Prostate gland (tissue), 2 donors: ENCODE results near the gene P2RY13. TPM values are rescaled to one million over a fixed set of nuclear protein-coding genes. Genes with fewer than 3 reads are reported as not detected.

Experiments
- DNase-seq: peaks from one replicate; pipeline ENCODE4 v3.0.0-alpha.2; 2019; ENCODE audit warnings: low spot score
- H3K27ac ChIP-seq, 2 donors: fragments of 200-600 bp; sonication (generic); 2 replicates each; pipeline ENCODE4 v1.5.1; 2017 to 2019
- H3K27me3 ChIP-seq: fragments of 200-600 bp; sonication (generic); replicated peaks from 2 replicates; pipeline ENCODE4 v1.5.1; 2019; ENCODE audit not compliant: insufficient read depth
- H3K36me3 ChIP-seq, 2 donors: fragments of 200-600 bp; sonication (generic); 1 replicate in 1 of 2; 2 replicates in 1 of 2; pipeline versions ENCODE4 v1.5.1 to v1.8.1; 2017 to 2019
- H3K4me1 ChIP-seq: fragments of 200-600 bp; sonication (generic); replicated peaks from 2 replicates; pipeline ENCODE4 v1.5.1; 2019
- H3K4me3 ChIP-seq, 2 donors: fragments of 200-600 bp; sonication (generic); 2 replicates each; pipeline ENCODE4 v1.5.1; 2017 to 2019
- H3K9me3 ChIP-seq: fragments of 200-600 bp; sonication (generic); 2 replicates; pipeline ENCODE4 v1.5.1; 2017
- CTCF ChIP-seq, 4 experiments: fragments of 200-600 bp in 2 of 4; fragments of 450-650 bp in 2 of 4; sonication (generic) in 2 of 4; IDR thresholded peaks; 1 replicate in 3 of 4; 2 replicates in 1 of 4; pipeline ENCODE4 v1.5.1; 2016 to 2019; ENCODE audit warnings: antibody characterized with exemption in 4 of 4, mild to moderate bottlenecking in 2 of 4, moderate library complexity in 2 of 4
- POLR2A ChIP-seq: fragments of 450-650 bp; IDR thresholded peaks from one replicate; pipeline ENCODE4 v1.6.1; 2016; ENCODE audit warnings: antibody characterized with exemption, mild to moderate bottlenecking
- POLR2AphosphoS5 ChIP-seq: sonication (generic); formaldehyde crosslinking; IDR thresholded peaks from one replicate; pipeline ENCODE4 v1.6.1; 2017; ENCODE audit warnings: antibody characterized with exemption
- WGBS: methylation state at CpG from one replicate; pipeline ENCODE4 v1.1.5; 2018; 5-methylcytosine and 5-hydroxymethylcytosine counted together
- intact Hi-C: fragments of 100-400 bp; cut with DNase I; formaldehyde crosslinking; loops from one replicate; pipeline ENCODE4 v1.14.2; 2022
- total RNA-seq, 2 donors: library from RNA; depleted of rRNA; stranded (reverse); fragments of >200 nt; gene quantifications; one replicate each; pipeline ENCODE4 v1.1.0, GENCODE V29; 2016

The P2RY13 gene
- total RNA-seq, 2 donors from 2014 or later = 0.28 to 0.73 TPM

- DNase-seq = no peak
- intact Hi-C loops = no loop called here
- Histone ChIP-seq H3K4me3 (no peak overlapping the region), H3K4me1 (no peaks in the 10 kb centered on the region), H3K27me3 (no peaks in the 10 kb centered on the region), H3K9me3 (no peaks in the 10 kb centered on the region), H3K27ac (peak overlapping the region in 1 of 2 donors; percentile 62), H3K36me3 (no peaks in the 10 kb centered on the region)
- no peak for TF ChIP-seq POLR2A
- TF ChIP-seq POLR2AphosphoS5 = no peak
- no peak for TF ChIP-seq CTCF (IDR thresholded peaks at IDR 0.05)
- WGBS = 79% methylated on average over 6 of the region's 6 CpGs
Measured at GRCh38 chr3:151306168-151306810, 23.1 kb downstream of the P2RY13 start.

- no peak for DNase-seq
- peak overlapping the region; percentile 30 to 62 for H3K27ac ChIP-seq
- TF ChIP-seq POLR2A (no peak), CTCF (IDR thresholded peaks at IDR 0.05) (no peak), POLR2AphosphoS5 (no peak)
- H3K9me3 ChIP-seq = no peaks in the 10 kb centered on the region
- H3K4me3 ChIP-seq = no peak overlapping the region
- 58% methylated on average over 4 of the region's 4 CpGs for WGBS
- no peaks in the 10 kb centered on the region for H3K36me3 ChIP-seq
- H3K4me1 ChIP-seq = no peaks in the 10 kb centered on the region
- no peaks in the 10 kb centered on the region for H3K27me3 ChIP-seq
- intact Hi-C loops = no loop called here
Measured at GRCh38 chr3:151305775-151306151, 23.6 kb downstream of the P2RY13 start.

- WGBS = 33% methylated on average over 7 of the region's 7 CpGs
- peak; percentile 92 for DNase-seq
- TF ChIP-seq POLR2A (no peak), CTCF (IDR thresholded peaks at IDR 0.05) (peak in 3 of 4 experiments; percentile 29 to 36 (median 32)), POLR2AphosphoS5 (peak; percentile 89)
- no peak overlapping the region for H3K4me3 ChIP-seq
- no peaks in the 10 kb centered on the region for H3K4me1 ChIP-seq
- intact Hi-C loops = no loop called here
- peak overlapping the region; percentile 30 to 62 for H3K27ac ChIP-seq
- no peaks in the 10 kb centered on the region for H3K36me3 ChIP-seq
- no peaks in the 10 kb centered on the region for H3K27me3 ChIP-seq
- no peaks in the 10 kb centered on the region for H3K9me3 ChIP-seq
Measured at GRCh38 chr3:151305060-151305774, 24.1 kb downstream of the P2RY13 start.

- Histone ChIP-seq H3K9me3 (no peaks in the 10 kb centered on the region), H3K27me3 (no peaks in the 10 kb centered on the region), H3K4me1 (no peaks in the 10 kb centered on the region), H3K4me3 (no peak overlapping the region), H3K36me3 (no peaks in the 10 kb centered on the region), H3K27ac (no peak overlapping the region)
- DNase-seq = no peak
- 49% methylated on average over 2 of the region's 2 CpGs for WGBS
- no peak for TF ChIP-seq POLR2AphosphoS5
- TF ChIP-seq CTCF (IDR thresholded peaks at IDR 0.05) = no peak
- TF ChIP-seq POLR2A = no peak
- intact Hi-C loops = no loop called here
Measured at GRCh38 chr3:151303751-151304150, 25.6 kb downstream of the P2RY13 start.

GRCh38 chr3:151301787-151302186, 27.6 kb downstream of the P2RY13 start:
- no peaks in the 10 kb centered on the region for H3K36me3 ChIP-seq
- no peaks in the 10 kb centered on the region for H3K9me3 ChIP-seq
- H3K27me3 ChIP-seq = no peaks in the 10 kb centered on the region
- intact Hi-C loops = no loop called here
- WGBS = 84% methylated on average over 3 of the region's 3 CpGs
- no peaks in the 10 kb centered on the region for H3K4me1 ChIP-seq
- TF ChIP-seq POLR2AphosphoS5 = no peak
- no peak for TF ChIP-seq POLR2A
- no peak for TF ChIP-seq CTCF (IDR thresholded peaks at IDR 0.05)
- no peak for DNase-seq
- H3K27ac ChIP-seq = no peak overlapping the region
- no peak overlapping the region for H3K4me3 ChIP-seq
